ENCODE measurements around the gene SAMMSON. TPM values are rescaled to one million over a fixed set of nuclear protein-coding genes. Genes with fewer than 3 reads are reported as not detected.

SAMMSON gene
- total RNA-seq, 1 donor from 2014 or later, result not detected

- TF ChIP-seq CTCF (conservative IDR thresholded peaks at IDR 0.05), result no peak
- H3K4me3 Mint-ChIP-seq, result no peak overlapping the region
- no peak overlapping the region for H3K27ac Mint-ChIP-seq
These were observed 97.0 kb downstream of the SAMMSON start for GRCh38 chr3:70096376-70097066.

GRCh38 chr3:70097084-70097483, 97.6 kb downstream of the SAMMSON start:
- H3K36me3 Mint-ChIP-seq, result no peaks in the 10 kb centered on the region
- H3K27ac Mint-ChIP-seq, result no peak overlapping the region
- no peak overlapping the region for H3K4me3 Mint-ChIP-seq
- H3K9me3 Mint-ChIP-seq, result no peaks in the 10 kb centered on the region
- TF ChIP-seq CTCF (conservative IDR thresholded peaks at IDR 0.05), result no peak
- H3K4me1 Mint-ChIP-seq (ENCODE audit: unreplicated experiment), result no peaks in the 10 kb centered on the region
- DNase-seq (ENCODE audit: extremely low spot score, unreplicated experiment), result no peak
- H3K27me3 Mint-ChIP-seq, result no peaks in the 10 kb centered on the region

More at GRCh38 chr3:70096376-70097066, 97.0 kb downstream of the SAMMSON start:
- Mint-ChIP-seq H3K36me3 (no peaks in the 10 kb centered on the region), H3K27me3 (no peaks in the 10 kb centered on the region), H3K4me1 (ENCODE audit: unreplicated experiment) (no peaks in the 10 kb centered on the region), H3K9me3 (no peaks in the 10 kb centered on the region)
- no peak for DNase-seq (ENCODE audit: extremely low spot score, unreplicated experiment)

- TF ChIP-seq CTCF (conservative IDR thresholded peaks at IDR 0.05), result peak; percentile 73
- peaks cover under 1% of the 10 kb centered on the region for H3K9me3 Mint-ChIP-seq
- peaks cover 4% of the 10 kb centered on the region for H3K27me3 Mint-ChIP-seq
- H3K4me1 Mint-ChIP-seq (ENCODE audit: unreplicated experiment), result no peaks in the 10 kb centered on the region
- H3K27ac Mint-ChIP-seq, result no peak overlapping the region
- no peak for DNase-seq (ENCODE audit: extremely low spot score, unreplicated experiment)
- H3K4me3 Mint-ChIP-seq, result no peak overlapping the region
- H3K36me3 Mint-ChIP-seq, result no peaks in the 10 kb centered on the region
These were observed 108.5 kb downstream of the SAMMSON start for GRCh38 chr3:70108072-70108471.

- no peaks in the 10 kb centered on the region for H3K9me3 Mint-ChIP-seq
- no peaks in the 10 kb centered on the region for H3K4me1 Mint-ChIP-seq (ENCODE audit: unreplicated experiment)
- H3K27ac Mint-ChIP-seq, result no peak overlapping the region
- no peak for DNase-seq (ENCODE audit: extremely low spot score, unreplicated experiment)
- TF ChIP-seq CTCF (conservative IDR thresholded peaks at IDR 0.05), result no peak
- H3K36me3 Mint-ChIP-seq, result no peaks in the 10 kb centered on the region
- H3K27me3 Mint-ChIP-seq, result peaks cover 4% of the 10 kb centered on the region
- no peak overlapping the region for H3K4me3 Mint-ChIP-seq
These were observed 109.0 kb downstream of the SAMMSON start for GRCh38 chr3:70108546-70108945.

- Mint-ChIP-seq H3K4me1 (ENCODE audit: unreplicated experiment) (no peaks in the 10 kb centered on the region), H3K9me3 (no peaks in the 10 kb centered on the region), H3K36me3 (no peaks in the 10 kb centered on the region), H3K4me3 (no peak overlapping the region), H3K27ac (no peak overlapping the region), H3K27me3 (peaks cover 4% of the 10 kb centered on the region)
- DNase-seq (ENCODE audit: extremely low spot score, unreplicated experiment), result no peak
- TF ChIP-seq CTCF (conservative IDR thresholded peaks at IDR 0.05), result no peak
These were observed 110.5 kb downstream of the SAMMSON start for GRCh38 chr3:70110066-70110465.

Measured in type B pancreatic cell (in vitro differentiated cells).